Smooth muscle cell of the brain vasculature (primary cell): ENCODE results near the gene SGCD.

Source experiments
- DNase-seq: peaks from one replicate; pipeline ENCODE4 v3.0.0-alpha.2; 2012; ENCODE audit warnings: low read depth, low spot score

Gene SGCD

DNA sequence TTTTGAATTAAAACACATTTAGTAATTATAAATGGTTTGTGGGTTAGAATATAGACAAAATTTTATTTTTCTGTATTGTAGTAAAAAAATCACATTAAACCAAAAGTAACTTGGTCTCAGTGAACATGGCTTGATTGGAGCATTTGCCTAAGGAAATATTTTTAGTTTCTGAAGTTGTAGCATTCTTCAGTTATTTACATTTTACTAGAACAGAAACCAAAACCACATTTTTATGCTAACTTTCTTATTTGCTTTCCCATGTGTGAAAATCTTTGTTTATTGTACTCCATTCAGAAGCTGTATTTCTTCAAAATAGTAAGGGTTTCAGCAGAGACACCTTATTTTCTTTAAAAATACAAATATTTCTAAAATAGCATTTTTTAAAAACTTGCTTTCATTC is 129.9 kb downstream of the SGCD start:
- no peak for DNase-seq

DNA sequence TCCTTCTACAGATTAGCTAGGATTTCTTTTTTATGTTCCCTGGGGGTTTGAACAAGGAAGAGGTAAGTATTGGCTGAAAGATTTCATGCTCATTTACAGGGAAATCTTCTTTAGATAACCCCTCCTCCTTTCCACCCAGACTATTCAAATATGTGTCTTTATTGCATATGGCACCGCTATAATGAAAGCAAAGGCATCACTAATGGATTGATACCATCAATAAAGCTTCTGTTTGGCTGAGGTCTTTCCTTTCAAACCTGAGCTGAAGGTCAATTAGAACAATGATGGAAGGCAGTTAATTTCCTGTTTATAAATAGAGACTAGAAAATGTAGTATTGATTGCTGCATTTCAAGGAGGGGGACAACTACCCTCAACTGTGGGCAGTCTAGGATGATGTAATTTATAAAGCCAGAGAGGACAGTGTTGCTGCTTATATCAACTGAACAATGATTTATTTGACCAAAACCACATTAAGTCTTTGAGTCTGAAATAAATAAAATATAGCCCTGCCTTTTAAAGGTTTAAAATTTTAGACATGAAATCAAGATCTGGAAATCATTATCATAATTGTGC is 132.9 kb downstream of the SGCD start:
- no peak for DNase-seq

DNA sequence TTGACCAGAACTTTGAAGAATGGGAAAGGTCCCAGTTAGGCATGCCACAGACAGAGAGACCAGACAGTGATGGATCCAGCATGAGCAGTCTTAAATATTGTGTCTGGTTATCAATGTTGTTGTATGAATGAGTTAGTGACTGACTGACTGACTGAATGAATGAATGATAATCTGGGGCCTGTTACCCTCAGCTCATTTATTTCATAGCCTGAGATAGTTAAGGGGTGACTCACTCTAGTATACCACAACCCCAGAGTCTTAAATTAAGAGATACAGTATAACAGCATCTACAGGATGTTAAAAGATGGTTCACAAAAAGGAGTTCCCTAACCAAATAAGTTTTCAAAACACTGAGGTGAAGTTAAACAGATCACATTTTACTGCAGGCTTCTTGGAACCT is 133.5 kb downstream of the SGCD start:
- no peak for DNase-seq

DNA sequence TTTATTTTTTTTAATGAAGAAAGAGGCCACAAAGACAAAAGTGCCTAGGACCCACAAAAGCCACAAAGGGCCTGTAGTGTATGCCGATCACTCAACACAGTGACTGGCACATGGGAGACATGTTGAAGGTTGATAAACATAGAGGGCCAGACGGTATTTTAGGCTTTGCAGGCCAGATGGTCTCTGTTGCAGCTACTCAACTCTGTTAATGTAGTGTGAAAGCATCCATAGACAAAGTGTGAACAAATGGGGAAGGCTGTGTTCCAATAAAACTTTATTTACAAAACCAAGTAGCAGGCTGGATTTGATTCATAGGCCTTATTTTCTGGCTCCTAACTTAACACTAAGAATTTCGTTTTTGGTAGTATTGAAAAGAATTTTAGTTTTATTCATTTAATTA is 139.9 kb downstream of the SGCD start:
- DNase-seq = no peak

DNA sequence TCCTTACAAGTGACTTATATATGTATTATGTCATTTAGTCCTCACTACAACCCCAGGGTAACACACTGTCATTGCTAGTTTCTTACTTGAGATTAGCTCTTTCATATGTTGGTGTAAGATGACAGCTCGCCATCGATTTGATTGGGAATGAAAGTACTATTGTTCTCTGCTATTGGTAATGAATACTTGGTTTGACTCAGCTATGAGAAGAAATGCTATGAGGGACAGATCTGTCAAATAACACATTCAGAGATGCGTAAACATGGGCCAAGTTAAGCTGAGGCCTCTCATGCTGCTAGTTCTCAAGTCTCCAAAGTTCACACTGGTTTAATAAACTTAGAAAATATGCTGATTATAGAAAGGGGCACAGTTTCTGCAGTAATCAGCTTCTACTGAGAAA is 142.7 kb downstream of the SGCD start:
- DNase-seq = no peak

DNA sequence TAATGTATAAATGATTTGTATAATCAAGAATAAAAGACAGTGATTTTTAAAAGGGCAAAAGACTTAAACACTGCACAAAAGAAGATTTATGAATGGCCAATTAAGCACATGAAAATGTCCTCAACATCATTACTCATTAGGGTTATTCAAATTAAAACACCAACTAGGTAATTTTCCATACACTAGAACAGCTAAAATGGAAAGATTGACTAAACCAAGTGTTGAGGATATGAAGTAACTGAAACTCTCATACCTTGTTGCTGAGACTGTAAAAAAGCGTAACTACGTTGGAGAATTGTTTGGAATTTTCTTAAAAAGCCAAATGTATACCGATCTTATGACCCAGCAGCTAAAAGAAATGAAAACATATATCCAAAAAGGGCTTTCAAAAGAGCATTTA is 144.9 kb downstream of the SGCD start:
- no peak for DNase-seq

DNA sequence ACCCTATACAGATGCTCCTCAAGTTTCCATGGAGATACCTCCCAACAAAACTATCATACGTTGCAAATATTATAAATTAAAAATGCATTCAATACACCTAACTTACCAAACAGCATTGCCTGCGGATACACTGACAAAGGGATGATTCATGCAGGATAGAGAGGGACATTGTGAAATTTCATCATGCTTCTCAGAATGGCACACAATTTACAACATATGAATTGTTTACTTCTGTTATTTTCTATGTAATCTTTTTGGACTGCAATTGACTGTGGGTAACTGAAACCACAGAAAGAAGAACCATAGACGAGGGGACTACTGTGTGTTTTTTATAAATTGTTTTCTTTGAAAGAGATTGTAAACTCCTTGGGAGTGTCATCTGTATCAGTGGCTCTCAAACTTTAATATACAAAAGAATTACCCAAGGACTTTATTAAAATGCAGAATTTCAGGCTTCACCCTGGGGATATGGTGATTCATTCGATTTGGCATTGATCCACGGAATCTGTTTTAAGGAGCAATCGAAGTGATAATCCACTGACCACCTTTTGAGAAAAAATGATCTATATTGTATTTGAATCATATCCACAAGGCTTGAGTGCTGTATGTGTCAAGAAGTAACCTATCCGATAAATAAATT is 146.4 kb downstream of the SGCD start:
- DNase-seq = no peak

DNA sequence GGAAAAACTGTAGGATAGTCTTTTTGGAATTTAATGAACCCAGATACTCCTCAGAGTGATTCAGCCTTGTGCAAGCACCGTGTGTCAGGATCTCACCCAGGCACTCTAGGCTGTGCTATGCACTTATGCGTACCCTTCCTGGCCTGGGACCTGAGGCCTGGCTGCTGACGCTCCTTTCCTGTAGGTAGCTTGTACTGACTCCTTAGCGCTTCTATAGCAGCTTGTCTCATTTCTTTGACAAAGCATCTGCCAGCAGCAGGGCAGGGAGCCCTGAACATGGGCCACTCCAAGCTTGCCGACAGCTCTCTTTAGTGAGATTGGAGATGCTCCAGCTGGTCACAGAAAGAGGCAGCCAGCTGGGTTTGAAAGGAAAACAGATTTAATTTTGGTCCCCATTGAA is 147.3 kb downstream of the SGCD start:
- DNase-seq = no peak

DNA sequence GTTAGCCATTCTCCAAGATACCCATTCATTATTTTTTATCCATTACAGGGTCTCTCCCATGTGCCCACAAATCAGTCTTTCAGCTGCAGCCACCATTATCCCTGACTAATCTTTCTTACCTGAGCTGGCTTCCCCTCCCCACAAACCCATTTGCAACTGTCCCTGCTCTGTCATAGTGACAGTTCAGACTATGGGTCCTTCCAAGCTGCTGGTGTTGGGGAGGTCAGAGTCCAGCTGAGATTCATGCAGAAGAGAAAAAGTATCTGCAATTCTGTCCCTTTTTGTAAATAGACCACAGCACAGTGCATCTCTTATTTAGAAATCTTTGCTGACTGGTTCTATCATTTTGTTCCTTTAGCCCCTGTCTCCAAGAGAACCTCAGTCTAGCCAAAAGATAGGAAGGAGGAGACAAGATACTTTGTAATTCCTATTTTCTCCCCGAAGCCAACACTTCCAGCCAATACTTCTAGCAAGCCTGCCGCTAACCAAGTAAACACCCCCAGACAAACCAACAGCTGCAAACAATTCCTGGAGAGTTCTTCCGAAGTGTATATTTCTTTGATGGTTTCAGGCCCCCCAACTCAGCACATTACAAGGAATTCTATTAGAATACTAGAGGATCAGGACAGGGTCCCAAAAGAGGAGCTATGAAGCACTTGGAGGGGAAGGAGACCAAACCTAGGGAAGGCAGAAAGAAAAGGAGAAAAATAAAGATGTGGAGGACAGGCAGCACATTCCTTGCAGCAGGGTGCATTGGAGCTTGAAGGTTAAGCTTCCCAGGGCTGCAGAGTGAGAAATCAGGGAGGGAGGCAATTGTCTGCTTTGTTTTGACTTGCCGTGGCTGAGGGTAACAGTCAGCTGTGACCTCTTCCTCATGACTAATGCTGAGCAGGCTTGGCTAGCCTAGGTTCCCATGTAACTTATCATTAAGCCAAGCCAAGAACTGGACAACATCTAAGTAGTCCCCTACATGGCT is 148.5 kb downstream of the SGCD start:
- peak; percentile 76 for DNase-seq

DNA sequence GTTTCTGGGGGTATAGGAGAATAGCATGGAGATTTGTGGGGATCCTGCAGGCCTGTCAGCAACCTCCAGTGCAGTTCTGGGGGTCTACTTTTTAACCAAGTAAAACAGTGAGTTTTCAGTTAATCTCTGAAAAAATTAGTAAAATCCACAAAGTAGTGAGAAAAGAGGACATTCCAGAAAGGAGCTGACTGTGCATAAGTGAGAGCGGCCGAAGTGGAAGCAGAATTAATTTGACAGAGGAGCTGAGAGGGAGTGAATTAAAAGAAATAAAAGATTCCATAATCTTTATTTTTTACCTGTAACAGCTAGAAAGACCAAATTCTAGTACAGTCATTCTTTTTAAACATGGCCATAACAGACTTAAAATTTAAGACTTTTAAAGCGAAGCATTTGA is 149.2 kb downstream of the SGCD start:
- no peak for DNase-seq

DNA sequence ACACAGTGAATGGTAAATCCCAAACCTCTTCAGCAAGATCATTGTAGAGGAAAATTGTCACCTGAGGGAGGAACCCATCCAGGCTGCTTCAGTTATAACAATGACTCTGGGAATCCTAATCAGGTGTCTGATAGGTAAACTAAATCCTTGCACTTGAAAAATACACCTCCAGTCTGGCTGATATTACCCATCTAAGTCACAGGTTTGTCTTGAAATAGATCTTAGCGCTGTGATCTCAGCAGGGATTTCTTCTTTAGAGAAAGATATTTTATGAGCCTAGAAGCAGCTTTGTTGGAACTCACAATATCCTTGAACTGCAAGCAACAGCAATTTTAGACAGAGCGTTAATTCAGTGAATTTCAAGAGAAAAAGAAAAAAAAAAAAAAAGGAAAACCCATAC is 149.7 kb downstream of the SGCD start:
- no peak for DNase-seq

DNA sequence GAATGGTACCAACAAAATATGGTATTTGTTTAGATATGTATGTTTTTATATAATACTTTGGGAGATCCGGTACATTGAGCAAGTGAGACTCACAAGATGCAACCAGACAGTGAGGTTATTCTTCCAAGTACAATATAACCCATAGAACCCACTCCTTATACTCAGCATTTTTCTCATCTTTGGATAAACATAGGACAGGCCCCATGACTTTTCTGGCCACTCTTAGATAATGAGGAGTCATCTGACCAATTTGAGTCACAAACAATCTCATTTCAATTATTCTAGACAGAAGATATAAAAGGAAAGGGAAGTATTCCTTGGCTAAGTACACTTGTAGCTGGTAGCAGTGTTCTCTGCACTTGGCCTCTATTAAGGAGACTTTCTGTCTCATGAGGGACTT is 150.2 kb downstream of the SGCD start:
- DNase-seq = no peak

DNA sequence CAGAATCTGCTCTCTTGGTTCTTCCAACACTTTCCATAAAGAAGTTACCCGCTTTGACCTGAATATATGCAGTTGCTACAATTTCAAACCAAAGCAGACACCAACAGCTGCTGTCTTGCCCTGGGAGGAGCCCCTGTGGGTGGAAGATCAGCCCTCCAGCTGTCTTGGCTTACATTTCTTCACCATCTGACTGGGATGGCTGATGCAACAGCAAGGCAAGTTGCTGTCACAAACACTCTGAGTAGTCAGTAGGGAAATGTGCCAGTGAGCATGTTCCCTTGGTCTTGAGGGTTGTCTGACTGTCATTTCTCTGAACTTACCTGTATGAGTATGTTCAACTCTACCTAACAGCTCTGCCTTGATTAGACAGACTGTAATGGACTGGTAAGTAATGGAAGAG is 152.9 kb downstream of the SGCD start:
- no peak for DNase-seq

DNA sequence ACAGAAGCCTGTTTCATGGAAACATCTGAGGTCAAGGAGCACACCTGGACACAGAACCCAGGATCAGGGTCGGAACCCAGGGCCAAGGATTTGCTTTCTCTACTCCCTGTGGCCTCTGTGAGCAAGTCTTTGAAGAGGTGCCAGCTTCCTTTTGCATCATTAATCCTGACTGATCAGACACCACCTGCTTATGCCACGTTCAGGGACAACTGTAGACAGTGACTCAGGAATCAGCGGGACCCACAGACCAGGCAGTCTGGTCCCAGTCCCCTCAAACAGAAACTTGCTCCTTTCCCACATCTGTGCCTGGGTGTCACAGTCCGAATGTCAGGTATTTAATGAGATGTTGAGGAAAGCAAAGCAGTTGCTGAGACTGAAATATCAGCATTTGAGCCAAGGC is 154.8 kb downstream of the SGCD start:
- no peak for DNase-seq

DNA sequence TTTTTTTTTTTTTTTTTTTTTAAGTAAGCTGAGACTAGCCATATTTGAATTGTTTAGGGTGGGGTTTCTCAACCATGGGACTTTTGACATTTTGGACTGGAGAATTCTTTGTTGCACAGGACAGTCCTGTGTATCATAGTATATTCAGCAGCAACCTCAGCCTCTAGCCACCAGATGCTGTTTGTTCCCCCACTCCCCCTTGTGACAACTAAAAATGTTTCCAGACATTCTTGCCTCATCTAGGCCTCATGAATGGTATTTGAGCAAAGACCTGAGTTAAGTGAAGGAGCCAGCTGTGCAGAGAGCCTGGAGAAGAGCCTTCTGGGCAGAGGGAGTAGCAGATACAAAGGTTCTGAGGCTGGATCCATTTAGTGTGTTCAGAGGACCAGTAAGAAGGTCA is 155.9 kb downstream of the SGCD start:
- DNase-seq = no peak

DNA sequence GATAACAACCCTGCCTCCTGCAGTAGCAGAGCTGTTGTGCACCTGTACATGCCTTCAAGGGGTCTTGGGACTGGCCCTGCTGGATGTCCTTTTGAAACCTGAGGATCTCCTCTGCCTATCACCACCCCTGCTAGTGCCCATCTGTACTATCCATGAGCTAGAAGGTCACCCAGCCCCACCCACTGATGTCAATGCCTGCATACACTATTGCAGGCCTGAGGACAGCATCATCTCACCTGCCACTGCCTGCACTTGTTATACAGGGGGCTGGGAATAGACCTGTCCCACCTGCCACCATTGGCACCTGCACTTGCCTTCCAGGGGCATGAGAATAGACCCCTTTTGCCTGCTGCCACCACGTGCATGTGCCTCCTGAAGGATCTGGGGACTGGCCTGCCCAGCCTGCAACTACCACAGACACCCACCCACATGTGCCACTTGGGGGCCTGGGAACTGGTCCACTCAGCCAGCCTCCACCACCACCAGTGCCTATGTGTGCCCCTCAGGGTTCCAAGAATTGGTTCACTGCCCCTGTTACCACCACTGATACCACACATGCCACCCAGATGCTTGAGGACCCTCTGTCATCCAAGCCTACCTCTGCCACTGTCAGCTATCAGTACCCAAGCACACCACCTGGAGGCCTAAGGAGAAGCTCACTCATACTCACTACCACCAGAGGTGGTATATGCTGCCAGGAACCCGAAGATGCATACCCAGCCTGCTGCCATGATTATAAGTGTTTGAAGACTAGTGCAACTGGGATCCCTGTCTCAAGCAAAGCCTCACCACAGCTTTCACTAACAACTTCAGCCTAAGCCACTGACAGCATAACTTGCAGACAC is 159.7 kb downstream of the SGCD start:
- no peak for DNase-seq

DNA sequence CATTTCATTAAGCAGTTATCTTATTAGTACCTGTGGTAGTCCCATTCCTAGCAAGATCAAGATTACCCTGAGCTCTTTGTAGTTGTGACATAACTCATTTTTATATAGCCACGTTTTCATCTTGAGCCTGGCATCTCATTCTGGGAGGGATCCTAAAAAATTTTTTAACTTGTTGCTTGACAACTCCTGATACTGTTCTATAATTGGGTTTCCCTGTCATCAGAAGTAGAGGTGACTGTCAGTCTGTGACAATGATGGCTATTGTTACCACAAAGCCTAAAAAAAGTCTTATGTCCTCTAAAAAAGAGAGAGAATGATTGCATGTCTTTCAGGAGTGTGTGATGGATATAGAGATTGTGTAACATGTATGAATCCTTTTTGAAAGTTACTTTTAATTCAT is 164.8 kb downstream of the SGCD start:
- DNase-seq = no peak

DNA sequence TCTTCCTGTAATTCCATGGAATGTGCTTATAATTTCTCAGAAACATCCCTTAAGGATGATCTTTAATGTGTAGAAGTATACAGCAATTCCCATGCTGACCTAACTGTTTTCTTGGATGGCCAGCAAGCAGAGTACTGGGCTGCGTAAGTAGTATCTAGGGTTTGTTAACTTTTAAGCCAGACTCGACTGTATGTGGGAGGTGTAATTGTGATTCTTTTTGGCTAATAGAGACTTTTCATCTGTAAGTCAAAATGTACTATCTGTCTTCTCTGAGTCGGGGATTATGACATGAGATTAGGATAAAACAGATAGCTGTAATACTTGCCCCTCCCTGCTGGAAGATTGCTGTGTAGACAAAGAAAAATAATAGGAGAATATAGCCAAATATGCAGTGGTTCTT is 169.3 kb downstream of the SGCD start:
- DNase-seq = no peak

DNA sequence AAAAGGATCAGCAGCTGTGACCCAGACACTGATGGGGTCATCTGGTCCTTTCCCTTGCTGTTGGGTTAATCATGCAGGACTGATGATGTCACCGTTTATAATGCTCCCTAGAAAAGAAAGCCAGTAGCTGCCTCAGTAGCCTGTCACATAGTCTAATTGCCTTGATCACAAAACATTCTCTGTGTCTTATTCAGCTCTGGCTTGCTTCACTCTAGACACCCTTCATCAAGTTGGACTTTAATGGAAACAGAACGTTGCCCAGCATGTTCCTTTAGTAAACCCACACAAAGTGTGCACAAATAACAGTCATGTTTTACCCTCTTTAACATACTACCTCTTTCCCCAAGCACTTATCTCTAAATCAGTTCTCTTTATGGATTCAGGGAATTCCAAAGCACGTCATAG is 170.8 kb downstream of the SGCD start:
- DNase-seq = no peak

DNA sequence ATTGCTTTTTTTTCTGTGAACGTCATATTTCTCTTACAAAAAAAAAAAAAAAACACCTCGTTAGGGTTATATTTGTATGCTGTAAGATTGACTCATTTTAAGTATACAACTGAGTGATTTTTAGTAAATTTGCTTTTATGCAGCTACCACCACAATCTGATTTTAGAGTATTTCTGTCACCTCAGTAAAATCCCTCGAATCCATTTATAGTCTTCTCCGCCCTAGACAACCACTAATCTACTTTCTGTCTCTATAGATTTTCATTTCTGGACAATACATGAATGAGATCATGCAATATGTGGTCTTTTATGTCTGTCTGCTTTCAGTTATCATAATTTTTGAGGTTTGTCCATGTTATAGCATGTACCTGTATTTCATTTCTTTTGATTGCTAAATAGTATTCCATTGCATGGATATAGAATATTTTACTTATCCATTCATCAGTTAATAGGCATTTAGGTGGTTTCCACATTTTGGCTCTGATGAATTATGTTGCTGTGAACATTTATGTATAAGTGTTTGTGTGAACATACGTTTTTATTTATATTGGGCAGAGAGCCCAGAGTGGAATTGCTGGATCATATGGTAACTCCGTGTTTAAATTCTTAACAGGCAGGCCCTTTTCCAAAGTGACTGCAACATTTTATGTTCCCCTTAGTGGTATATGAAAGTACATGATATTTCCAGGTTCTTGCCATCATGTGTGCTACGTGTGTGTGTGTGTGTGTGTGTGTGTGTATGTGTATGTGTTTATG is 171.4 kb downstream of the SGCD start:
- no peak for DNase-seq

DNA sequence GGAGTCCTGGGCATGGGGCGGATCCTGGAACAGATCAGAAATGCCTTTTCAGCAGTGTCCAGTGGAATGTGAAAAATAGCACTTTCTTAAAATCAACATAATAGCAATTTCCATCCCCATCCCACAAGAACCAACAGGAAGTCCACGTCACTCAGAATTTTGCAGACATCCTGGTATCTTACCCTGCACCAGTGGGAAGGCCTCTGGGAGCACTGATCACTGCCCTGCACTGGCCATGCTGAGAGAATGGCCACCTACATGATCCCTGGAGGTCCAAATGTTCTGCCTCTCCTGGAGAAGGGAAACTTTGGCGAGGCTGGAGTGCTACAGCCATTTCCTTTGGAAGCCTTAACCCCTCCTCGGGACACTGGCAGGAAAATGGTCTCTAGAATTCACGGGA is 173.8 kb downstream of the SGCD start:
- no peak for DNase-seq
